Measurements from ENCODE around the gene XXYLT1. TPM values are rescaled to one million over a fixed set of nuclear protein-coding genes. Genes with fewer than 3 reads are reported as not detected.

XXYLT1 gene
- polyA plus RNA-seq, 1 donor (not counting 4 experiments of a cell fraction or from before 2014, with no cell fraction given) = 11.1 TPM

- DNase-seq (ENCODE audit: low read depth, low spot score) (no peak), FAIRE-seq (no peak)
- H3K27ac ChIP-seq (ENCODE audit: control insufficient read depth, insufficient read depth, low read length) = no peak overlapping the region
- no peaks in the 10 kb centered on the region for H3K27me3 ChIP-seq (ENCODE audit: control insufficient read depth, extremely low read depth, insufficient read depth, low read length)
- no peak overlapping the region for H3K4me3 ChIP-seq (ENCODE audit: control insufficient read depth in 2 of 3, extremely low read depth in 1 of 3, insufficient read depth in 2 of 3, low read depth in 1 of 3, low read length in 3 of 3)
- H3K4me2 ChIP-seq (ENCODE audit: control insufficient read depth, extremely low read depth, insufficient read depth, low read depth, low read length) = no peak overlapping the region
- no peaks in the 10 kb centered on the region for H3K79me2 ChIP-seq (ENCODE audit: control insufficient read depth, insufficient read depth, low read length)
- dilution Hi-C loops (cut with MboI; ENCODE audit: extremely low pct_ligation_motif_present, low sequenced_read_pairs) = no loop called here
- H3K36me3 ChIP-seq (ENCODE audit: control insufficient read depth in 2 of 2, extremely low read depth in 1 of 2, insufficient read depth in 2 of 2, low read length in 2 of 2) = peaks cover 0 to 2% of the 10 kb centered on the region in 2 experiments
- no peak overlapping the region for H3K9ac ChIP-seq (ENCODE audit: control insufficient read depth, extremely low read depth, insufficient read depth, low read length)
- no peaks in the 10 kb centered on the region for H4K20me1 ChIP-seq (ENCODE audit: control insufficient read depth, extremely low read depth, insufficient read depth, low read length)
- H2AFZ ChIP-seq (ENCODE audit: control insufficient read depth, low read length) = no peak overlapping the region
- H3K4me1 ChIP-seq (ENCODE audit: control insufficient read depth, extremely low read depth, insufficient read depth, low read length) = no peaks in the 10 kb centered on the region
- TF ChIP-seq CTCF (optimal IDR thresholded peaks at IDR 0.05 in 1 of 3, IDR thresholded peaks at IDR 0.05 in 1 of 3, conservative IDR thresholded peaks at IDR 0.05 in 1 of 3; ENCODE audit: extremely low read depth in 1 of 3, insufficient read depth in 2 of 3, low read length in 3 of 3) = no peak
- H3K9me3 ChIP-seq (ENCODE audit: control insufficient read depth, low read depth, low read length) = no peaks in the 10 kb centered on the region
- no peaks in the 10 kb centered on the region for H3K9me1 ChIP-seq (ENCODE audit: control insufficient read depth, extremely low read depth, insufficient read depth, low read length)
Measured at GRCh38 chr3:195077611-195078540, 193.1 kb downstream of the XXYLT1 start.

- Histone ChIP-seq H2AFZ (ENCODE audit: control insufficient read depth, low read length) (no peak overlapping the region), H3K36me3 (ENCODE audit: control insufficient read depth in 2 of 2, extremely low read depth in 1 of 2, insufficient read depth in 2 of 2, low read length in 2 of 2) (peaks cover 0 to 2% of the 10 kb centered on the region in 2 experiments), H3K4me1 (ENCODE audit: control insufficient read depth, extremely low read depth, insufficient read depth, low read length) (no peaks in the 10 kb centered on the region), H3K9me3 (ENCODE audit: control insufficient read depth, low read depth, low read length) (no peaks in the 10 kb centered on the region), H3K9ac (ENCODE audit: control insufficient read depth, extremely low read depth, insufficient read depth, low read length) (no peak overlapping the region), H3K27me3 (ENCODE audit: control insufficient read depth, extremely low read depth, insufficient read depth, low read length) (no peaks in the 10 kb centered on the region), H3K9me1 (ENCODE audit: control insufficient read depth, extremely low read depth, insufficient read depth, low read length) (no peaks in the 10 kb centered on the region), H3K27ac (ENCODE audit: control insufficient read depth, insufficient read depth, low read length) (no peak overlapping the region), H3K79me2 (ENCODE audit: control insufficient read depth, insufficient read depth, low read length) (no peaks in the 10 kb centered on the region), H3K4me2 (ENCODE audit: control insufficient read depth, extremely low read depth, insufficient read depth, low read depth, low read length) (no peak overlapping the region), H4K20me1 (ENCODE audit: control insufficient read depth, extremely low read depth, insufficient read depth, low read length) (no peaks in the 10 kb centered on the region), H3K4me3 (ENCODE audit: control insufficient read depth in 2 of 3, extremely low read depth in 1 of 3, insufficient read depth in 2 of 3, low read depth in 1 of 3, low read length in 3 of 3) (no peak overlapping the region)
- FAIRE-seq (no peak), DNase-seq (ENCODE audit: low read depth, low spot score) (no peak)
- dilution Hi-C loops (cut with MboI; ENCODE audit: extremely low pct_ligation_motif_present, low sequenced_read_pairs) = no loop called here
- TF ChIP-seq EZH2 (IDR thresholded peaks at IDR 0.05; ENCODE audit: low read length) = no peak
- TF ChIP-seq CTCF (optimal IDR thresholded peaks at IDR 0.05 in 1 of 3, IDR thresholded peaks at IDR 0.05 in 1 of 3, conservative IDR thresholded peaks at IDR 0.05 in 1 of 3; ENCODE audit: extremely low read depth in 1 of 3, insufficient read depth in 2 of 3, low read length in 3 of 3) = no peak
Measured at GRCh38 chr3:195076981-195077610, 193.9 kb downstream of the XXYLT1 start.
